CD4-positive, alpha-beta T cell treated with Interleukin-1 beta for 1 hour (primary cell): Measurements from ENCODE around the gene MTERF4.
"Not testable (repeated sequence)": the region's sequence is repeated elsewhere in the genome, so short reads cannot be mapped to it uniquely, and the experiment has no call there.

Experiments used
- DNase-seq, 2 donors: peaks; one replicate each; pipeline ENCODE4 v3.0.0-alpha.2; 2020 to 2022

The MTERF4 gene

DNA sequence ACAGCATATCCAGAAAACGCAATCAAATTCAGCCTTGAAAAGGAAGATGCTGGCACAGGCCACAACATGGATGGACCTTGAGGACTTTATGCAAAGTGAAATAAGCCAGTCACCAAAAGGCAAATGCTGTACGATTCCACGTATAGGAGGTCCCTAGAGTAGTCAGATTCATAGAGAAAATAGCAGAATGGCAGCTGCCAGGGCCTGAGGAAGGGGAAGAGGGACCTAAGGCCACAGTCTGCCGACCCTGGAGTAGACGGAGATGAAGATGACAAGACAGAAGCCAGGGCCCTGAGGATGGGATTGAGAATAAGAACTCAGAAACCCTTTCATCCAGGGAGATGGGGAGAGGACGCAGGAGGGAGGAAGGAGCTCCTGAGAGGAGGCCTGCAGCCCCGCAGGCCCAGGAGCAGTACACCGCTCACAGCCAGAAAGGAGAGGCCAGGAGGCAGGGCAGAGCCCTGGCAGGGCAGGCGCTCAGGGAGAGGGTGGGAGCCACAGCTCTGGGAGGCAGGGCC lies 8.1 kb upstream of the MTERF4 start:
- no peak for DNase-seq

GRCh38 chr2:241109210-241110088 lies 7.4 kb upstream of the MTERF4 start:
- DNase-seq: no peak

GRCh38 chr2:241108271-241109209 lies 6.5 kb upstream of the MTERF4 start:
- DNase-seq: peak; percentile 43 to 60

DNA sequence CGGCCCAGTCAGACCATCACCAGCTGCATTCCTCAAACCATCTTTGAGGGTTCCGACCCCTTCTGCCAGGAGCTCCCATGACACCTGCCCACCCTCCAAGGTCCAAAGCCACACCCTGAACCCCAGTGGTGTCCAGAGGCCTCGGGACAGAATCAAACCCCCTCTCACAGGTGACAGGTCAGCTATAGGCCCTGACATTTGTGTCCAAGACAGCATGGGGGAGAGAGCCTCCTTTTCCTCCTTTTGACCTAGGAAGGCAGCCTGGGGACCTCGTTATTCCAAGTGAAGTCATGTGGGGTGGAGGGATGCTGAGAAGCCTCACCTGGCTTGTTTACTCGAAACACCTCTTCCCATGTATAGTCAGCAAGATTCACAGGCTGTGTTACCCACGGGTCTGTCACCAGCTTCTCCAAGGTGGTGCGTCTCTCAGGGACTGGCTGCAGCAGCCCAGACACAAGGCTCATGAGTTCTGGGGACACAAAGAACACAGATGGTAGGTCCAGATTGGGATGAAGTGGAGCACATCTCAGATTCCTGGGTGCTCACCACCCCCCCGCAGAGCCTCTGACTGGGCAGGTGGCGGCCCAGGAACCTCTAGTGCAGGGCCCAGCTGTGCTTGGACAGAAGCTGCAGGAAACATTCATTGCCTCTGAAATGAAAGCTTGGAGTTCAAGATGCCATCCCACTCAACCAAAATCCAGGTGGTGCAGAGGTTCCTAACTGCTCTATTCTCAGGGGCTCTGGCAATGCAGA lies 5.1 kb upstream of the MTERF4 start:
- DNase-seq: no peak

- DNase-seq: no peak
Measured at GRCh38 chr2:241105641-241106040, 3.6 kb upstream of the MTERF4 start.

GRCh38 chr2:241104611-241105010 lies 2.5 kb upstream of the MTERF4 start:
- not testable (repeated sequence) for DNase-seq

GRCh38 chr2:241103176-241103595 lies 1.1 kb upstream of the MTERF4 start:
- no peak for DNase-seq

GRCh38 chr2:241099246-241099645 lies 2.8 kb downstream of the MTERF4 start:
- DNase-seq: no peak

- DNase-seq: no peak
Measured at GRCh38 chr2:241096979-241097378, 5.1 kb downstream of the MTERF4 start.

- peak; percentile 59 to 76 for DNase-seq
Measured at GRCh38 chr2:241095594-241096290, 6.3 kb downstream of the MTERF4 start.

GRCh38 chr2:241094924-241095420 lies 7.1 kb downstream of the MTERF4 start:
- no peak for DNase-seq

- no peak for DNase-seq
Measured at GRCh38 chr2:241094172-241094571, 7.9 kb downstream of the MTERF4 start.

DNA sequence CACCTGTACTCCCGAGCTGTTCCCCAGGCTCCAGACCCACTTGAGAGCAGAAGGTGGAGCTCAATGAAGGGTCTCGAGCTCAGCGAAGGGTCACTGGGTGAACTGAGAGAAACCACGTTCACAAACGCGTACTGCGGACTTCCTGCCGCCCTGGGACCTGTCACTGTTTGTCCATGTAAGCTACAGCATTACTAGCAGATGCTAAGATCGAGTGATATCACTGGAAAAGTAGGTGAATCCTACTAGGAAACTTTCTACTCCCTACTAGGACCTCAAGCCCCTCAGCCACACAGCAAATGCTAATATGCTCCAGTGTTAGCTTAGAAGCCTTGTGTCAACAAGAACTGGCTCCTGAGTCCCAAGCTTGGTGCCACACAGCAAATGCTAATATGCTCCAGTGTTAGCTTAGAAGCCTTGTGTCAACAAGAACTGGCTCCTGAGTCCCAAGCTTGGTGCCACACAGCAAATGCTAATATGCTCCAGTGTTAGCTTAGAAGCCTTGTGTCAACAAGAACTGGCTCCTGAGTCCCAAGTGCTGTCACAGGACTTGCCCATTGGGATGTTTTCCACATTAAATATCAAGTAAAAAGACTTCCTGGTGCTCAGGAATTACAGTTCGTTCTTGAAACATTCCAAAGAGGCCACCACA lies 8.8 kb downstream of the MTERF4 start:
- DNase-seq: not testable (repeated sequence)

GRCh38 chr2:241092677-241093076 lies 9.4 kb downstream of the MTERF4 start:
- no peak for DNase-seq

DNA sequence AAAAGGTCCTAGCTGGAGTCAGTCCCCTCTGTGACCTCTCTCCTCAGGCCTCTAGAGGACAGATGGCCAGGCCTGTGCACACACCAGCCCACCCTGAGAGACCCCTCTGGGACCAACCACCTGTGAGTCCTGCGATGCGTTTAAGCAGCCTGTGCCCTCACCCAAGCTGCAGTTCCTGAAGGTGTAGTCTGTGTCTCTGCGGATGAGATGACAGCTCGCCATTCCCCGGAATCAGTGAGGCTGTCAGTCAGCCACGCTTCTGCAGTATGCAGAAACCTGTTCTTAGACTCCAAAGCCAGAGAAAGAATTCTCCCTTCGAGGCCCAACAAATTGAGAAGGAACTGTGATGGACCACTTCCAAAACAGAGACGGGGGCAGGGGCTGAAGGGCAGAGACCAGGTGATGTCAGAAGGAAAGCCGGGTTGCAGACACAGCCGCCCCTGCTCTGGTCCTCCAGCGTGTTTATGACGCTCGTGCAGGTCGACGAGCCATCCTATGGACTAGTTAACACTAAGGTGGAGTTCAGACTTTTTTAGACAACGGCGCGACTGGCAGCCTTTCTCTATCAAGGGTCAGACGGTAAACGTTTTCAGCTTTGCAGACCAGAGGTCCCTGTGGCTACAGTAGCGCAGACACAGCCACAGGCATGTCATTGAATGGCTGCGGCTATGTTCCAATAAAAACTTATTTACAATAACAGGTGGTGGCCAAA lies 10.2 kb downstream of the MTERF4 start:
- DNase-seq: no peak

- DNase-seq: no peak
Measured at GRCh38 chr2:241091201-241091600, 10.9 kb downstream of the MTERF4 start.

DNA sequence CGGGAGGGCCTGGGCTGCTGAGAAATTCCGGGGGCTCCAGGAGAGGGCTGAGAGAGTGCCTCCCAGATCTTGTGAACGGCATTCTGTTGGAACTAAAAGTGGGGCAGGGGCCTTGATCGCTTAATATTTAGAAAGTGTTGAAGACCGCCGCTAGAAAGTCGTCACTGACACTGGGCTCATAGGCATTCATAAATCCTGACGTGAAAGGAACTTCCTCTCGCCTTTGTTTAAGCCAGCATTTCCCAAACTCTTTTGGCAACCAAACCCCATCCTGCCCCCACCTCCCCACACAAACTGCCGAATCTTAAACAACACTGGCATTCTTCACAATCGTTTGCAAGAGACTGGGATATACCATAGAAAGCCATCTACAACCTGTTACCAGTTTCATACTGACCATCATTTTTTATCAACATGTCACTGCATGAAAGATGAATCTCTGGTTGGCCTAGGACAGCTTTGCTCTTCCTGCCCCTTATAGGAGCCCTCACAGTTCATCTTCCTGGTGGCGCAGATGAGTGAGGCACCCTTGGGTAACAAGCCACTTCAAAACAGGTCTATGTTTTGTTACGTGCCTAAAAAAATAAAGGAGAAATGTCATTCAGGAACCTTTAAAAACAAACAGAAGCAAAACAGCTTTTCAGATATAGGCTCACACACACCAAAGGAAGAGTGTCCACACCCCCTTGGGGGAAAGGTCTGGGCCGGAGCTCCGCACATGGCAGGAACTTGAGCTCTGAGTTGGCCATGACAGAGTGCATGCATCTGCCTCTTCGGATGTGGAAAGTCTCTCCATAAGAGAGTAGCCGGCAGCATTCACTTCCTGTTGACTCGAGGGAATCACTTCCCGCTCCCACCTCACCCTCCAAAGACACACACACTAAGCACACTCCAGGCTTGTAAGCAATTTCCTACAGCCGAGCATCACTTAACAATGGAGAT lies 13.0 kb downstream of the MTERF4 start:
- DNase-seq: no peak

DNA sequence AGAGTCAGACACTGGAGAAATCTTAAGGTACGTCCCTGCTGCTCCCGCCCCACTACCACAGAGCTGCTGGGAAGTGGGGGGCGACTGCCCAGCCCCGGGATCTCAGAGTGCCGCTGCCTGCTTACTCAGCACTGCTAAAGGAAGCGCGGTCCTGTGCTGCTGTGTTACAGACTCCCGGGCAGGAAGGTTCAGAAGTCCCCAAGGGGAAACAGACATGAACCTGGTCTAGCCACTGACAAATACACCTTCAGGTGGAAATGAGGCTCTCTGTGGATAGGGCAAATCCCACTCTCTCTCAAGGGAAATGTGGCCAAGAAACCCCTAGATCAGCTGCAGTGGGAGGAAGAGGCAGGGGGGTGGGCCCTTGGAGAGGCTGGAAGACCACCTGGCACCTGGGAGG lies 13.7 kb downstream of the MTERF4 start:
- no peak for DNase-seq
